OCI-LY7 (cell line): ENCODE data around the gene TECTA.

ENCODE experiments used
- CTCF ChIP-seq: fragments of 200-600 bp; sonication (generic); conservative IDR thresholded peaks from 2 replicates; pipeline ENCODE4 v1.5.1; 2014; ENCODE audit warnings: mild to moderate bottlenecking, antibody characterized with exemption, low read length, moderate library complexity, mixed read lengths
- EZH2phosphoT487 ChIP-seq: fragments of 200-600 bp; sonication (generic); IDR thresholded peaks from 2 replicates; pipeline ENCODE4 v1.6.1; 2018; ENCODE audit warnings: low read depth, borderline replicate concordance, mild to moderate bottlenecking, mixed run types, antibody characterized with exemption, low read length, moderate library complexity, mixed read lengths

GRCh38 chr11:121154486-121155314, 53.7 kb downstream of the TECTA start:
- TF ChIP-seq CTCF (no peak), EZH2phosphoT487 (no peak)
